ENCODE measurements around the gene RAI14.

DNA sequence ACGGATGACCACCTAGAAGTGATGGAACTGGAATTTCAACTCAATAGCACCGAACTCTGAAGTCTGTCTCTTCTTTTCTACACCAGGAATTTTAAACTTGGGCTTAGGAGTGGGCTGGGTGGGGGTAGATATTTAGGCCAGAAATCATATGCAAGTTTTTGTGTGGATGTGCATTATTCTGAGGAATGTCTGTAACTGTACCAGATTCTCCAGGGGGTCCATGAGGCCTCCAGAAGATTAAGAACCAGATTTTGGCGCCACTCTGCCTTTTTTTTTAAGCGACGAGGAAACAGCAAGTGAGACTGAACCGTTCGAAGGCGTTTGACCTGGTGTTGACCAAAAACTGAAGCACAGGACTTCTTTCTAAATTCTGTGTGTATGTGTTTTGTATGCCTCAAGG lies 94.1 kb downstream of the RAI14 start:
- no peak for TF ChIP-seq SUZ12 (IDR thresholded peaks at IDR 0.05; ENCODE audit: extremely low read depth, insufficient read depth, insufficient read length)
- TF ChIP-seq ZNF274 (IDR thresholded peaks at IDR 0.05; ENCODE audit: low read depth, low read length) = no peak
